ENCODE measurements around the gene RP2.

- no peak for TF ChIP-seq CTCF (conservative IDR thresholded peaks at IDR 0.05 in 1 of 2, IDR thresholded peaks at IDR 0.05 in 1 of 2; ENCODE audit: extremely low read depth in 1 of 2, insufficient read depth in 1 of 2, low read depth in 1 of 2, low read length in 2 of 2)
- no peak for TF ChIP-seq EZH2 (IDR thresholded peaks at IDR 0.05; ENCODE audit: borderline replicate concordance, low read length)
These were observed at the start of gene RP2 for GRCh38 chrX:46836701-46837557.
